Endodermal cell (in vitro differentiated cells): ENCODE measurements around the gene THUMPD3. TPM values are rescaled to one million over a fixed set of nuclear protein-coding genes. Genes with fewer than 3 reads are reported as not detected.

Experiments used
- DNase-seq: peaks from one replicate; pipeline ENCODE4 v3.0.0-alpha.2; 2017
- H3K27ac ChIP-seq: 2 replicates; pipeline ENCODE4 v1.5.1; 2013; ENCODE audit warnings: mild to moderate bottlenecking, low read depth, low read length, moderate library complexity
- H3K27me3 ChIP-seq: 2 replicates; pipeline ENCODE4 v1.6.1; 2013; ENCODE audit warnings: mild to moderate bottlenecking, low read length, moderate library complexity; ENCODE audit not compliant: insufficient read depth, control insufficient read depth, poor library complexity, severe bottlenecking
- H3K36me3 ChIP-seq: 2 replicates; pipeline ENCODE4 v1.7.0; 2013; ENCODE audit warnings: mild to moderate bottlenecking, low read length, moderate library complexity; ENCODE audit not compliant: control insufficient read depth, insufficient read depth
- H3K4me1 ChIP-seq: one replicate; pipeline ENCODE4 v1.7.0; 2013; ENCODE audit warnings: low read length; ENCODE audit not compliant: control insufficient read depth, insufficient read depth
- H3K4me3 ChIP-seq: 2 replicates; pipeline ENCODE4 v1.5.1; 2013; ENCODE audit warnings: mild to moderate bottlenecking, low read length, moderate library complexity
- H3K9ac ChIP-seq: 2 replicates; pipeline ENCODE4 v1.6.1; 2013; ENCODE audit warnings: mild to moderate bottlenecking, low read length, moderate library complexity; ENCODE audit not compliant: poor library complexity, severe bottlenecking; ENCODE audit errors: extremely low read depth
- H3K9me3 ChIP-seq: 2 replicates; pipeline ENCODE4 v1.6.1; 2013; ENCODE audit warnings: mild to moderate bottlenecking, low read length, moderate library complexity; ENCODE audit not compliant: control insufficient read depth
- H3K27ac Mint-ChIP-seq: 2 replicates; pipeline ENCODE4 v1.8.0; 2020; ENCODE audit warnings: mixed read lengths
- H3K27me3 Mint-ChIP-seq: 2 replicates; pipeline ENCODE4 v1.8.0; 2021; ENCODE audit warnings: mild to moderate bottlenecking, mixed read lengths; ENCODE audit not compliant: insufficient read depth
- H3K36me3 Mint-ChIP-seq: 2 replicates; pipeline ENCODE4 v1.8.0; 2020; ENCODE audit warnings: low read depth, mixed read lengths
- H3K4me1 Mint-ChIP-seq: 2 replicates; pipeline ENCODE4 v1.8.0; 2020; ENCODE audit warnings: mixed read lengths
- H3K4me3 Mint-ChIP-seq: 2 replicates; pipeline ENCODE4 v1.8.0; 2020; ENCODE audit warnings: mild to moderate bottlenecking, moderate library complexity, mixed read lengths
- H3K9me3 Mint-ChIP-seq: 2 replicates; pipeline ENCODE4 v1.8.0; 2020; ENCODE audit warnings: mild to moderate bottlenecking, mixed read lengths
- WGBS, 2 experiments: methylation state at CpG; one replicate each; pipeline versions ENCODE4 v1.1.5 to v1.1.7; 2013; ENCODE audit warnings: missing lambda C conversion rate in 2 of 2, mixed read lengths in 1 of 2; ENCODE audit not compliant: insufficient coverage in 1 of 2, insufficient read length in 1 of 2; 5-methylcytosine and 5-hydroxymethylcytosine counted together
- total RNA-seq, 2 donors: library from RNA; stranded (reverse); fragmentation: NEBNext Ultra II Directional in 1 of 2; extraction: Animal tissue kit (Norgen Biotek cat#: 25700) in 1 of 2; gene quantifications; 2 replicates in 1 of 2; 3 replicates in 1 of 2; pipeline ENCODE4 v1.2.1, GENCODE V29; 2021
- TF ChIP-seq, protein P1 (sequence below): fragments of 200-600 bp; sonication (generic); conservative IDR thresholded peaks from 2 replicates; pipeline ENCODE4 v1.5.0; 2021; ENCODE audit warnings: antibody characterized with exemption, mild to moderate bottlenecking

The THUMPD3 gene
- total RNA-seq, 2 donors from 2014 or later = 55.7 to 61.8 TPM

DNA sequence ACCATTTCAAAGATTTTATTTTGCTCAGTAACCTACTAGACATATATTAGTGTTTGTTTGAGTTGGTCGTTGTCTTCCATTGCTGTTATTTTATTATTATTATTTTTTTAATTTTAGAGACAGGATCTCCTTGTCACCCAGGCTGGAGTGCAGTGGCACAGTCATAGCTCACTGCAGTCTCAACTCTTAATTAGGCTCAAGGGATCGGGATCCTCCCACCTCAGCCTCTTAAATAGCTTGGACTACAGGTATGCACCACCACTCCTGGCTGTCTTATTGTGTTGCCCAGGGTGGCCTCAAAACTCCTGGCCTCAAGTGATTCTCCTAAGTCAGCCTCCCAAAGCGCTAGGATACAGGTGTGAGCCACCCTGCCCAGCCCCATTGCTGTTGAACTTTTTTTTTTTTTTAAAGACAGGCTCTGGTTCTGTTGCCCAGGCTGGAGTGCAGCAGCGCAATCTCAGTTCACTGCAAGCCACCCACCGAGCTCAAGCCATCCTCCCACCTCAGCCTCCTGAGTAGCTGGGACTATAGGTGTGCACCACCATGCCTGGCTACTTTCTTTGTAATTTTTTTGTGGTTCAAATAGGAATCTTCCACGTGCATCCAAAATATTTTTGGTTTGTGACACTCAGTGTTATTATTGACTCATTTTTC is 52.8 kb downstream of the THUMPD3 start:
- Mint-ChIP-seq H3K4me1 (peaks cover 5% of the 10 kb centered on the region), H3K27ac (no peak overlapping the region), H3K4me3 (no peak overlapping the region), H3K27me3 (no peaks in the 10 kb centered on the region), H3K9me3 (peaks cover 1% of the 10 kb centered on the region), H3K36me3 (peaks cover 21% of the 10 kb centered on the region)
- TF ChIP-seq, protein P1, sequence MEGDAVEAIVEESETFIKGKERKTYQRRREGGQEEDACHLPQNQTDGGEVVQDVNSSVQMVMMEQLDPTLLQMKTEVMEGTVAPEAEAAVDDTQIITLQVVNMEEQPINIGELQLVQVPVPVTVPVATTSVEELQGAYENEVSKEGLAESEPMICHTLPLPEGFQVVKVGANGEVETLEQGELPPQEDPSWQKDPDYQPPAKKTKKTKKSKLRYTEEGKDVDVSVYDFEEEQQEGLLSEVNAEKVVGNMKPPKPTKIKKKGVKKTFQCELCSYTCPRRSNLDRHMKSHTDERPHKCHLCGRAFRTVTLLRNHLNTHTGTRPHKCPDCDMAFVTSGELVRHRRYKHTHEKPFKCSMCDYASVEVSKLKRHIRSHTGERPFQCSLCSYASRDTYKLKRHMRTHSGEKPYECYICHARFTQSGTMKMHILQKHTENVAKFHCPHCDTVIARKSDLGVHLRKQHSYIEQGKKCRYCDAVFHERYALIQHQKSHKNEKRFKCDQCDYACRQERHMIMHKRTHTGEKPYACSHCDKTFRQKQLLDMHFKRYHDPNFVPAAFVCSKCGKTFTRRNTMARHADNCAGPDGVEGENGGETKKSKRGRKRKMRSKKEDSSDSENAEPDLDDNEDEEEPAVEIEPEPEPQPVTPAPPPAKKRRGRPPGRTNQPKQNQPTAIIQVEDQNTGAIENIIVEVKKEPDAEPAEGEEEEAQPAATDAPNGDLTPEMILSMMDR = no peak
- Histone ChIP-seq H3K9ac (no peak overlapping the region), H3K4me1 (no peaks in the 10 kb centered on the region), H3K27me3 (no peaks in the 10 kb centered on the region), H3K9me3 (no peaks in the 10 kb centered on the region), H3K27ac (no peak overlapping the region), H3K4me3 (no peak overlapping the region), H3K36me3 (peaks cover 18% of the 10 kb centered on the region)
- 97% methylated on average over 5 of the region's 6 CpGs for WGBS, 2 experiments
- DNase-seq = no peak

DNA sequence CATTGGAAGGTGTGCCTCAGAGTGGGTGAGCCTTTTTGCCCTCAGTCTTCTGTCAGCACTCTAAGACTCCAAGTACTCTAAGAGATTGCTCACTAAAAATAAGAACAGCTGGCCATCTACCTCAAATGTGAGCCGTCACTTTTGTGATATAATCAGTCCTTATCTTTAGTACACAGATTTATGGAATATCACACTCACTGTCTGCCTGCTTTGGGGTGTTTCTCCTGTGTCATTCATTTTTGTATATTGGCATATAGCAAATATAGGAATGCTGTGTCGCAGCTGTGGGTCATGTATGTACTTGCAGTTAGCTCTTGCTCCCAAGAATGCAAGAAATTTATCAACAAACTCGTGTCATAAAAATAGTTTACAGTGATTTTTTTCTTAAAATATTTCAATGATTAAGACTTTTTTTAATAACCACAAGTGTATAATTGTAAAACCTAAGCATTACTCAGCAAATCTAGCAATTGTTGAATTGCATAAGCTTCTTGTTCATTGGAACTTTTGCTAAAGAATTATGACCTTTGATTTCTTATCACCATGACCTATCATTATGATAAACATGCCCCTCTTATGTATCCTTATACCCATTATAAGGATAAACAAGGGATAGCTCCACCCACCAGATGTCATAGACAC is 53.4 kb downstream of the THUMPD3 start:
- H3K36me3 ChIP-seq = peaks cover 25% of the 10 kb centered on the region
- no peaks in the 10 kb centered on the region for H3K27me3 ChIP-seq
- H3K9ac ChIP-seq = no peak overlapping the region
- H3K4me3 Mint-ChIP-seq = no peak overlapping the region
- DNase-seq = no peak
- peaks cover 1% of the 10 kb centered on the region for H3K9me3 Mint-ChIP-seq
- H3K27ac Mint-ChIP-seq = no peak overlapping the region
- peaks cover 5% of the 10 kb centered on the region for H3K4me1 Mint-ChIP-seq
- no peak overlapping the region for H3K4me3 ChIP-seq
- peaks cover 25% of the 10 kb centered on the region for H3K36me3 Mint-ChIP-seq
- H3K9me3 ChIP-seq = no peaks in the 10 kb centered on the region
- no peak overlapping the region for H3K27ac ChIP-seq
- 100% methylated on average over 1 to 3 of the region's 3 CpGs for WGBS, 2 experiments
- H3K27me3 Mint-ChIP-seq = no peaks in the 10 kb centered on the region
- no peaks in the 10 kb centered on the region for H3K4me1 ChIP-seq
- TF ChIP-seq, protein P1 = no peak

GRCh38 chr3:9420850-9421549 is 58.1 kb downstream of the THUMPD3 start:
- WGBS, 2 experiments = 97% methylated on average over 2 of the region's 2 CpGs; no CpG with 5 or more reads in 1 of the 2 experiments
- peaks cover 13% of the 10 kb centered on the region for H3K4me1 Mint-ChIP-seq
- H3K4me3 Mint-ChIP-seq = no peak overlapping the region
- TF ChIP-seq, protein P1 = no peak
- no peaks in the 10 kb centered on the region for H3K27me3 Mint-ChIP-seq
- Histone ChIP-seq H3K27me3 (no peaks in the 10 kb centered on the region), H3K27ac (peak overlapping the region; percentile 39), H3K9me3 (no peaks in the 10 kb centered on the region), H3K36me3 (peaks cover 49% of the 10 kb centered on the region), H3K4me3 (no peak overlapping the region), H3K4me1 (peaks cover 10% of the 10 kb centered on the region), H3K9ac (no peak overlapping the region)
- DNase-seq = no peak
- peaks cover 36% of the 10 kb centered on the region for H3K36me3 Mint-ChIP-seq
- peaks cover 1% of the 10 kb centered on the region for H3K9me3 Mint-ChIP-seq
- H3K27ac Mint-ChIP-seq = peak overlapping the region; percentile 49
